ENCODE data around the gene CGAS. TPM values are rescaled to one million over a fixed set of nuclear protein-coding genes. Genes with fewer than 3 reads are reported as not detected.

The CGAS gene
- 4.1 and 6.5 TPM in 2 replicates for total RNA-seq

GRCh38 chr6:73452107-73452461, at the start of gene CGAS:
Gene CGAS (minus strand): TSS chr6:73452297. CDS start chr6:73452181, 116 bp downstream.

GRCh38 chr6:73461537-73462350, 9.6 kb upstream of the CGAS start, which contains the start of gene MTO1:
Gene MTO1 (plus strand): TSS chr6:73461737. CDS start chr6:73461855, 118 bp downstream.

DNA sequence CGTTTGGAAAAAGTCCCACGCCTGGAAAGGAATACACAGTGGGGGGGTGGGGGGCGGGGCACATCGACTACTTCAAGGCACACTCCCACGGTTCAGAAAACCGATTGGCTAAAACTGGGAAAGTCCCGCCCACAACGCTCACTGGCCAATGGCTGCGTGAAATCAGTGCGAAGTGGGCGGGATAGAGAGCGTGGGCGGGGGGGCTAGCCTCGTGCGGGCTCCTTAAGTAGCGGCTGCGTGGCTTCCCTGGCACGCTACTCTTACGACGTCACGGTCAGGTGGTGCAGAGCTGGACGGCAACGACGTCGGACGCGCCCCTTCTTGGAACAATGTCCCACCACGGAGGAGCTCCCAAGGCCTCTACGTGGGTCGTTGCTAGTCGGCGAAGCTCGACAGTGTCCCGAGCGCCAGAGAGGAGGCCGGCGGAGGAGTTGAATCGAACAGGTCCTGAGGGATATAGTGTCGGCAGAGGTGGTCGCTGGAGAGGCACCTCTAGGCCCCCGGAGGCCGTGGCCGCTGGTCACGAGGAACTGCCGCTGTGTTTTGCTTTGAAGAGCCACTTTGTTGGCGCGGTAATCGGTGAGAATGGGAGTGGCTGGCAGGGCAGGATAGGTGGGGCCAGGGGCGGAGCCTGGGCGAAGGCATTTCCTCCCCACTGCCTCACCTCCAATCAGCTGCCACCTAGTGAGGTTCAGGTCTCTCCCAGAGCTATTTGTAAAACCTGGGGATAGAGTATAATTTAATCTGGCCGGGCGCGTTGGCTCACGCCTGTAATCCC, 57.3 kb downstream of the CGAS start, which contains the start of gene DDX43:
DDX43 (plus strand) TSS at position 252 of the 778 bp plus-strand sequence; CDS start at position 330, 78 bp downstream.

Other genes starting within 250 kb of the CGAS start
- gene KHDC1L, start 226.8 kb downstream of the CGAS start, total RNA-seq, result not detected in 2 replicates
- 7.9 and 8.1 TPM in 2 replicates for gene KHDC1, start 189.1 kb downstream of the CGAS start, total RNA-seq
- not detected in 2 replicates for gene DPPA5, start 98.0 kb downstream of the CGAS start, total RNA-seq
- not detected in 2 replicates for gene KHDC3L, start 89.6 kb downstream of the CGAS start, total RNA-seq
- gene OOEP, start 82.4 kb downstream of the CGAS start, total RNA-seq, result 0.29 TPM in 1 of 2 replicates, not detected in the other
- gene DDX43, start 57.5 kb downstream of the CGAS start, total RNA-seq, result 0.33 and 1.6 TPM in 2 replicates
- gene MTO1, start 9.4 kb upstream of the CGAS start, total RNA-seq, result 34.6 and 36.4 TPM in 2 replicates
- gene EEF1A1, start 68.7 kb upstream of the CGAS start, total RNA-seq, result 22,917 and 30,892 TPM in 2 replicates
- gene SLC17A5, start 201.7 kb upstream of the CGAS start, total RNA-seq, result 38.4 and 38.5 TPM in 2 replicates
- 34.1 and 98.2 TPM in 2 replicates for gene CD109, start 243.9 kb upstream of the CGAS start, total RNA-seq